ENCODE measurements around the gene PLCB1.

GRCh38 chr20:8254911-8255582 is 123.0 kb downstream of the PLCB1 start:
- no peak for TF ChIP-seq CTCF (IDR thresholded peaks at IDR 0.05; ENCODE audit: extremely low read depth in 1 of 2, insufficient read depth in 1 of 2, low read depth in 1 of 2, low read length in 2 of 2)
- TF ChIP-seq MYC (IDR thresholded peaks at IDR 0.05; ENCODE audit: low read depth, low read length): no peak
- no peak for TF ChIP-seq MAX (IDR thresholded peaks at IDR 0.05; ENCODE audit: insufficient read depth, insufficient read length)
- no peak for TF ChIP-seq POLR2A (IDR thresholded peaks at IDR 0.05; ENCODE audit: low read depth, low read length)
